MCF 10A (cell line): ENCODE measurements around the gene TGM4. TPM values are rescaled to one million over a fixed set of nuclear protein-coding genes. Genes with fewer than 3 reads are reported as not detected.
"Not testable (repeated sequence)": the region's sequence is repeated elsewhere in the genome, so short reads cannot be mapped to it uniquely, and the experiment has no call there.

Experiments
- BruUV-seq: library from RNA; stranded (reverse); fragments of 400-500 nt; replicated peaks from 2 replicates; lab custom pipeline; 2021; lab: Mats Ljungman, UMichigan
- CTCF ChIA-PET: fragments of 300-600 bp; sonication (Branson Sonifier 250); formaldehyde crosslinking; extraction: SDS; loops from one replicate; lab custom pipeline; 2021; ENCODE audit warnings: antibody characterized with exemption, inconsistent platforms; lab: Yijun Ruan, JAX
- POLR2A ChIA-PET: fragments of 300-600, 350-650 bp; sonication (Branson Sonifier 250); formaldehyde crosslinking; extraction: SDS; loops from one replicate; lab custom pipeline; 2020; ENCODE audit warnings: antibody characterized with exemption, inconsistent platforms; lab: Yijun Ruan, JAX
- DNase-seq: peaks from one replicate; pipeline ENCODE4 v3.0.0-alpha.2; 2018; ENCODE audit not compliant: unreplicated experiment
- H3K27ac Mint-ChIP-seq: one replicate; pipeline ENCODE4 v1.8.0; 2022; ENCODE audit warnings: mild to moderate bottlenecking, low read depth, mixed read lengths; ENCODE audit not compliant: unreplicated experiment
- H3K27me3 Mint-ChIP-seq: one replicate; pipeline ENCODE4 v1.8.0; 2022; ENCODE audit warnings: mixed read lengths; ENCODE audit not compliant: insufficient read depth, unreplicated experiment
- H3K36me3 Mint-ChIP-seq: one replicate; pipeline ENCODE4 v1.8.0; 2022; ENCODE audit warnings: mild to moderate bottlenecking, moderate library complexity, mixed read lengths; ENCODE audit not compliant: insufficient read depth, unreplicated experiment
- H3K4me1 Mint-ChIP-seq: one replicate; pipeline ENCODE4 v1.8.0; 2022; ENCODE audit warnings: mixed read lengths; ENCODE audit not compliant: insufficient read depth, unreplicated experiment
- H3K4me3 Mint-ChIP-seq: one replicate; pipeline ENCODE4 v1.8.0; 2022; ENCODE audit warnings: mild to moderate bottlenecking, moderate library complexity, mixed read lengths; ENCODE audit not compliant: unreplicated experiment
- H3K9me3 Mint-ChIP-seq: one replicate; pipeline ENCODE4 v1.8.0; 2022; ENCODE audit warnings: mixed read lengths; ENCODE audit not compliant: unreplicated experiment
- intact Hi-C: fragments of 100-400 bp; cut with micrococcal nuclease; formaldehyde crosslinking; loops from 2 replicates; pipeline ENCODE4 v1.14.1; 2022
- total RNA-seq: library from RNA; stranded (reverse); gene quantifications from 2 replicates; pipeline ENCODE4 v1.2.3, GENCODE V29; 2022
- TF ChIP-seq, protein P1 (sequence below): fragments of 200-600 bp; IDR thresholded peaks from one replicate; pipeline ENCODE4 v1.8.0; 2022; ENCODE audit warnings: antibody characterized with exemption, mild to moderate bottlenecking; ENCODE audit not compliant: unreplicated experiment

TGM4 gene
- total RNA-seq, 1 experiment from 2014 or later: 2.5 TPM

DNA sequence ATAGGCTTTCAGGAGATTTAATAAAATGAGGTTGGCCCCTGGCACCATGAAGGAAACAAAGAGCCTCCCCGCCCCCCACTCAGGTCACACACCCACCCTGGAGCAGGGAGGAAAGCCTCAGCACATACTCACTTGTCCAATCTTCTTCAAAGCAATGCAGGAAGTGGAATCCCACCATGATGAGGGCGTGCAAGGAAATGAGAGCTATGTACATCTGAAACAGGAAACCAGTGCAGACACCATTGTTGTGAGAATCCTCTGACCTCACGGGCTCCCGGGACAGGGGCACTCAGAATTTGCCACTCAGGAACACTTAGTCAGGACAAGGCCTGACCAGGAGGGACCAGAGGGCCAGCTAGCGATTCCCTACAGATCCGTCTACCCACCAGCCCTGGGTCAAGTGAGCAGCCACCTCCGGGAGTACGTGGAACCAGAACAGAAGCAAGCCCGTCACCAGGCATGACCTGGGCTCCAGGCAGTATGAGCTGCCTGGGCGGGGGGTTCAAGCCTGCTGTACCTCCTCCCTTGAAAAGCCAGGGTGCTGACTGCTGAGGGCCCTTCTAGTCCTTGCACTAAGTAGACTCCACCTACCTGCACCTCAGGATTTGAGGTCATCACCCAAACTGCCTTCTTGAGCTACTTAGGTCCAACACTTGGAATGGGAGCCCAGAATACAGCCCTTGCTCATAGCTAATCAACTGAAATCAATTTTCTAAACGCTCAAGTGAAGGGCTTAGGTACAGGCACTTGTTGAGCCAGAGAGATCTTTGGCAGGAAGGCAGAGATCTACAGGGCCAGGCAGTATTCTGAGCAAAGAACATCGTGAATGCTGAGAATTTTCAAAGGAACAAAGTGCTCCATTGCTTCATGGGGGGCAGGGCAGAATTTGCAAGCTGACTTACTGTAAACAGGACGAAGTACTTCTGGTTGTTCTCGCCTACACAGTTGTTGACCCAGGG, 58.9 kb downstream of the TGM4 start:
- H3K4me1 Mint-ChIP-seq: no peaks in the 10 kb centered on the region
- no peaks in the 10 kb centered on the region for H3K9me3 Mint-ChIP-seq
- H3K4me3 Mint-ChIP-seq: no peak overlapping the region
- H3K36me3 Mint-ChIP-seq: peaks cover 34% of the 10 kb centered on the region
- TF ChIP-seq, protein P1, sequence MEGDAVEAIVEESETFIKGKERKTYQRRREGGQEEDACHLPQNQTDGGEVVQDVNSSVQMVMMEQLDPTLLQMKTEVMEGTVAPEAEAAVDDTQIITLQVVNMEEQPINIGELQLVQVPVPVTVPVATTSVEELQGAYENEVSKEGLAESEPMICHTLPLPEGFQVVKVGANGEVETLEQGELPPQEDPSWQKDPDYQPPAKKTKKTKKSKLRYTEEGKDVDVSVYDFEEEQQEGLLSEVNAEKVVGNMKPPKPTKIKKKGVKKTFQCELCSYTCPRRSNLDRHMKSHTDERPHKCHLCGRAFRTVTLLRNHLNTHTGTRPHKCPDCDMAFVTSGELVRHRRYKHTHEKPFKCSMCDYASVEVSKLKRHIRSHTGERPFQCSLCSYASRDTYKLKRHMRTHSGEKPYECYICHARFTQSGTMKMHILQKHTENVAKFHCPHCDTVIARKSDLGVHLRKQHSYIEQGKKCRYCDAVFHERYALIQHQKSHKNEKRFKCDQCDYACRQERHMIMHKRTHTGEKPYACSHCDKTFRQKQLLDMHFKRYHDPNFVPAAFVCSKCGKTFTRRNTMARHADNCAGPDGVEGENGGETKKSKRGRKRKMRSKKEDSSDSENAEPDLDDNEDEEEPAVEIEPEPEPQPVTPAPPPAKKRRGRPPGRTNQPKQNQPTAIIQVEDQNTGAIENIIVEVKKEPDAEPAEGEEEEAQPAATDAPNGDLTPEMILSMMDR: no peak
- no peak overlapping the region for H3K27ac Mint-ChIP-seq
- no TSS peak for BruUV-seq
- ChIA-PET POLR2A (no interaction called here), CTCF (interaction anchor here (1.2 kb wide), 1 partner anchor 20 kb away, joined by 5 read pairs; no protein-coding TSS in a partner anchor)
- no peaks in the 10 kb centered on the region for H3K27me3 Mint-ChIP-seq
- no peak for DNase-seq
- intact Hi-C loops: no loop called here

DNA sequence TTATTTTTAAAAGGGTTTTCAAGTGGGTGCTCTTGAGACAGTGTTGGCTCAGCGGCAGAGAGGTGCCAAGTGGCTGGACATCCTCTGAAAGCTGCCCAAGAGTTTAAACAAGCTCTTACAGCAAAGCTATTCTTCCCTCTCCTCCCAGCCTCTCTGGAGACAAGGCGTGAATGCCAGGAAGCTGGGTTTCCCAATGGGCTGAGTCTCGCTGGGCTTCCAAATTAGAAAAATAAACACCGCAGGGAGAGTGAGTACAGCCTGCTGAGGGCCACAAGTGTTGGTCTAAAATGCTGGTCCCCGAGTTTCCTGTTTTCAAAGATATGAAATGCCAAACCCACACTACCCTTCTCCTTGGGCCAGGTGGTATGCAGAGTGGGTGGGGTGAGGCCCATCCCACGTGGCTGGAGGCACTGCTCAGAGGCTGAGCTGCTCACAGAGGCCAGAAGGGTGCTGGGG, 65.2 kb downstream of the TGM4 start:
- no TSS peak for BruUV-seq
- ChIA-PET CTCF (no interaction called here), POLR2A (no interaction called here)
- H3K4me3 Mint-ChIP-seq: no peak overlapping the region
- H3K4me1 Mint-ChIP-seq: no peaks in the 10 kb centered on the region
- peaks cover 48% of the 10 kb centered on the region for H3K36me3 Mint-ChIP-seq
- DNase-seq: no peak
- TF ChIP-seq, protein P1: no peak
- H3K27me3 Mint-ChIP-seq: no peaks in the 10 kb centered on the region
- H3K9me3 Mint-ChIP-seq: no peaks in the 10 kb centered on the region
- H3K27ac Mint-ChIP-seq: no peak overlapping the region
- intact Hi-C loops: no loop called here

DNA sequence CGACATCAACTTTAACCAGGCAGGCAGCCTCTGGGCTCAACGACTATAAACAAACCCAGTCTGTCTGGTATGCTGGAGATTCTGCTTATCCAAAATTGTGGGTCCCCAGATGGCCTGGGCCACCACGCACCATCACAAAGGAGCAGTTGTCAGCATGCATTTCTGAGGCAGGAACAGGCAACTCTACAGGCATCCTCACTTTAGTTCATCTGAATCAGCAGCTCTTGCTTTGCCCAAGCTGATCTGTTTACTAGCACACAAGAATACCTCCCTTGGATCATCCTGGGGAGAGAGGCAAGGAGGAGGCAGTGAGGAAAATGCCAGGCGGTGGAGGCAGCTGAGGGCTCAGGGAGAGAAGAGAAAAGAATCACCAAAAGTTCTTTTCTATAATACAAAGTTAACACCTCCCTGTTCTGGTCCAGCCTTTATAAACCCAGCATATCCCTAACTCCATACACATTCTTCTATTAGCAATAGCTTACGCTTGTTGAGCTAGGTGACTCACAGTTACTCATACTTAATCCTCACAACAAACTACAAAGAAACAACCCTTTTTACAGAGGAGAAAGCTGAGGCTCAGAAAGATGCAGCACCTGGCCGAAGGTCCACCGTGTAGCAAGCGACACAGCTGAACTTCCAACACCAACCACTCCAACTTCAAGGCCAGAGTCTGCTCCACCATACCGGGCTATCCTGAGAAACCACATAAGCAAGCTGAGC, 68.0 kb downstream of the TGM4 start:
- peak; percentile 33 for DNase-seq
- ChIA-PET POLR2A (interaction anchor here (0.6 kb wide), 1 partner anchor 8 kb away, joined by 3 read pairs; no protein-coding TSS in a partner anchor), CTCF (interaction anchor here (0.6 to 0.9 kb wide), 3 partner anchors 41 to 233 kb away, joined by 3 to 5 read pairs (median 3); no protein-coding TSS in a partner anchor)
- Mint-ChIP-seq H3K4me3 (no peak overlapping the region), H3K27ac (no peak overlapping the region), H3K36me3 (peaks cover 53% of the 10 kb centered on the region), H3K27me3 (no peaks in the 10 kb centered on the region), H3K4me1 (no peaks in the 10 kb centered on the region), H3K9me3 (no peaks in the 10 kb centered on the region)
- TF ChIP-seq, protein P1: no peak
- intact Hi-C loops: loop anchor here (2.0 kb wide), 1 partner anchor 56 kb away; no protein-coding TSS in a partner anchor
- no TSS peak for BruUV-seq

DNA sequence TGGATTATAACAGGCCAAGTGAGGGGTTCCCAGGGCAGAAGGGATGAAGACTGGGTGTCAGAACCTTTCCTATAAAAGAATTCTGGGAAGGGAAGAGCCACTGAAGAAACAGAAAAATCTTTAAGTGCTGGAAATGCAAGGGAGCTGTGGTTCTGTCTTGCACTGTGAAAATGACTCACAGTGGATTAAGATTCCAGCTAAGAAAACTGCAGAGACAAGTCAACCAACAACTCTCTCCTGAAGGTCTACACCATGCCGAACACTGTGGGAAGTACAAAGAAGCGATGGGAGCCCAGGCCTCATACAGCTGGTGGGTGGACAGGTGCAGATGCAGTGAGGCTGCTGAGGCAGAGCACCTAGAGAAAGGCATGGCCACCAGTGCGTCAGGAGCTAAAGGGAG, 73.8 kb downstream of the TGM4 start:
- Mint-ChIP-seq H3K9me3 (no peaks in the 10 kb centered on the region), H3K27me3 (no peaks in the 10 kb centered on the region), H3K4me3 (no peak overlapping the region), H3K27ac (no peak overlapping the region), H3K4me1 (no peaks in the 10 kb centered on the region), H3K36me3 (peaks cover 13% of the 10 kb centered on the region)
- ChIA-PET POLR2A (no interaction called here), CTCF (no interaction called here)
- DNase-seq: no peak
- TF ChIP-seq, protein P1: no peak
- BruUV-seq: no TSS peak
- intact Hi-C loops: no loop called here

DNA sequence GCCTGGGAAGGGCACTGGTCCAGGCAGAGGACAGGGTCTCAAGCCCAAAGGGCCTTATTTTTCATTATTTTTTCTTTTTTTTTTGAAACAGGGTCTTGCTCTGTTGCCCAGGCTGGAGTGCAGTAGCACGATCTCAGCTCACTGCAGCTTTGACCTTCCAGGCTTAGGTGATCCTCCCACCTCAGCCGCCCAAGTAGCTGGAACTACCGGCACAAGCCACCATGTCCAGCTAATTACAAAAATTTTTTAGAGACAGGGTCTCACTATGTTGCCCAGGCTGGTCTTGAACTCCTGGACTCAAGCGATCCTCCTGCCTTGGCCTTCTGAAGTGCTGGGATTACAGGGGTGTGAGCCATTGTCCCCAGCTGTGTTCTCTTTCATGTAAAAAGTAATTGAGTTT, 75.4 kb downstream of the TGM4 start:
- H3K27ac Mint-ChIP-seq, H3K27me3 Mint-ChIP-seq, BruUV-seq, H3K4me3 Mint-ChIP-seq, H3K4me1 Mint-ChIP-seq, DNase-seq, H3K36me3 Mint-ChIP-seq, intact Hi-C loops, H3K9me3 Mint-ChIP-seq: not testable (repeated sequence)
- ChIA-PET POLR2A (interaction anchor here (0.5 to 2.0 kb wide), 3 partner anchors 17 to 53 kb away, joined by 3 to 5 read pairs (median 3); no protein-coding TSS in a partner anchor), CTCF (interaction anchor here (0.6 to 1.5 kb wide), 2 partner anchors 13 to 37 kb away, joined by 3 to 5 read pairs; no protein-coding TSS in a partner anchor)
